ENCODE results near the gene SEMA3F. TPM values are rescaled to one million over a fixed set of nuclear protein-coding genes. Genes with fewer than 3 reads are reported as not detected.

Gene SEMA3F
- total and polyA plus RNA-seq, 10 of the 15 experiments (the other 5 are each of a cell fraction or from before 2014, with no cell fraction given), result 0.08 to 0.28 (median 0.12) TPM; not detected in 6

DNA sequence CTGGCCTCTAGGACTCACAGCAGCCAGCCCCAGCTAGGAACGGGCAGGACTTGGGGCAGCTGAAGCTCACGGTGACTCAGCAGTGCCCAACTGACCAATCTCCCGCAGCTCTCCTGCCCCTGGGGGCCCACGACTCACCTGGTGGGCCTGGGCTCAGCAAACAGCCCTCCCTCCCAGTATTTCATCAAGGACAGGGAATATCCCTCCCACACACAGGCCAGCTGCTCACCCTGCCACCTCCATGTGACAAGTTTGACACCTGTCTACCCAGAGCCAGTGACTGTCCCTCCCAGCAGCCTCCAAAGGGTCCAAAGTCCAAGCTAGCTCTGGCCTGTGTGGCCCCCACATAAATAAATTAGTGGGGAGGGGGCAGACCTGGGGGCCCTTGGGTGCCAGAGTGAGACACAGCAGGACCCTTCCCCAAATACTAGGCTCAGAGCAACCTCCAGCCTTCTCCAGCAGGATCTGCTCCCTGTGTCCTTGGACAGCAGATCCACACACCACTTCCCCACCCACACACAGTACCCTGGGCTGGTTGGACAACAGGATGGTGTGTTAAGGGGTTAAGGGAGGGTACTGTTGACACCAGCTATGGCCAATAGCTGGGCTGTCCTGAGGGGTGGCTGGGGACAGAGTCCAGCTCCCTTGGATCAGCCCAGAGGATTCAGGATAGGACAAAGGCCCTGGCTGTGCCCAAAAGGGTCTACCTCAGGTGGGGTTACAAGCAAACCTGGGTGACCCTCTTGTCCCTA, 40.6 kb downstream of the SEMA3F start:
- in situ Hi-C loops (cut with MboI), result loop anchor here (5.0 kb wide), 1 partner anchor 77 kb away; no protein-coding TSS in a partner anchor
- H3K36me3 ChIP-seq (ENCODE audit: control insufficient read depth in 2 of 2, insufficient read depth in 2 of 2, low read length in 1 of 2), result no peaks in the 10 kb centered on the region
- H3K9me3 ChIP-seq (replicated peaks; ENCODE audit: control insufficient read depth, insufficient read depth, low read length), result no peaks in the 10 kb centered on the region
- no peak overlapping the region for H3K4me3 ChIP-seq
- no peaks in the 10 kb centered on the region; a peak in 2 of 4 replicates for H3K27me3 ChIP-seq (replicated peaks in 1 of 2; ENCODE audit: control insufficient read depth in 2 of 2, insufficient read depth in 2 of 2, low read length in 1 of 2)
- no peak overlapping the region for H3K9ac ChIP-seq (ENCODE audit: control insufficient read depth, insufficient read depth, low read length)
- intact Hi-C loops (cut with micrococcal nuclease; ENCODE audit: unreplicated experiment), result no loop called here
- ChIA-PET POLR2A (interaction anchor here (1.2 kb wide), 1 partner anchor 26 kb away, joined by 3 read pairs; no protein-coding TSS in a partner anchor), SMC1A (ENCODE audit: uncharacterized antibody, unreplicated experiment) (interaction anchor here (1.2 to 3.0 kb wide), 5 partner anchors 25 to 84 kb away, joined by 4 to 23 read pairs (median 5); no protein-coding TSS in a partner anchor), CTCF (interaction anchor here (0.9 to 6.9 kb wide), 11 partner anchors 19 to 129 kb away, joined by 3 to 110 read pairs (median 6); no protein-coding TSS in a partner anchor), RAD21 (ENCODE audit: unreplicated experiment) (interaction anchor here (0.9 to 5.6 kb wide), 6 partner anchors 20 to 64 kb away, joined by 3 to 72 read pairs (median 8); no protein-coding TSS in a partner anchor)
- H4K20me1 ChIP-seq (ENCODE audit: control insufficient read depth, insufficient read depth), result no peaks in the 10 kb centered on the region
- WGBS (ENCODE audit: insufficient coverage, insufficient replicate concordance, low lambda C conversion rate, missing lambda C conversion rate), result 28% methylated on average over 4 of the region's 4 CpGs
- no TSS peak for BruUV-seq (replicated peaks)
- H2AFZ ChIP-seq (ENCODE audit: control insufficient read depth, low read depth, low read length), result no peak overlapping the region
- TF ChIP-seq HDAC2 (IDR thresholded peaks at IDR 0.05) (no peak), EED (IDR thresholded peaks at IDR 0.05; ENCODE audit: low read depth) (no peak), MTA3 (IDR thresholded peaks at IDR 0.05; ENCODE audit: borderline replicate concordance, low read length) (no peak), TBL1XR1 (IDR thresholded peaks at IDR 0.05; ENCODE audit: low read depth, low read length) (no peak), TAF1 (IDR thresholded peaks at IDR 0.05; ENCODE audit: borderline replicate concordance, low read depth, low read length) (no peak), SMAD1 (IDR thresholded peaks at IDR 0.05; ENCODE audit: low read depth, partially characterized antibody) (no peak), IKZF1 (conservative IDR thresholded peaks at IDR 0.05) (no peak), KDM1A (IDR thresholded peaks at IDR 0.05; ENCODE audit: borderline replicate concordance) (no peak), TCF7 (IDR thresholded peaks at IDR 0.05; ENCODE audit: borderline replicate concordance) (no peak), NR2F1 (conservative IDR thresholded peaks at IDR 0.05) (no peak), EZH2 (IDR thresholded peaks at IDR 0.05; ENCODE audit: borderline replicate concordance, control insufficient read depth, low read depth, low read length) (no peak), PAX8 (IDR thresholded peaks at IDR 0.05) (no peak), RAD51 (IDR thresholded peaks at IDR 0.05) (no peak), CHD1 (IDR thresholded peaks at IDR 0.05; ENCODE audit: low read depth, low read length) (no peak), SUPT20H (IDR thresholded peaks at IDR 0.05; ENCODE audit: borderline replicate concordance, control insufficient read depth, low read depth, low read length) (no peak), CHD4 (IDR thresholded peaks at IDR 0.05) (no peak)
- TF ChIP-seq, protein P1, sequence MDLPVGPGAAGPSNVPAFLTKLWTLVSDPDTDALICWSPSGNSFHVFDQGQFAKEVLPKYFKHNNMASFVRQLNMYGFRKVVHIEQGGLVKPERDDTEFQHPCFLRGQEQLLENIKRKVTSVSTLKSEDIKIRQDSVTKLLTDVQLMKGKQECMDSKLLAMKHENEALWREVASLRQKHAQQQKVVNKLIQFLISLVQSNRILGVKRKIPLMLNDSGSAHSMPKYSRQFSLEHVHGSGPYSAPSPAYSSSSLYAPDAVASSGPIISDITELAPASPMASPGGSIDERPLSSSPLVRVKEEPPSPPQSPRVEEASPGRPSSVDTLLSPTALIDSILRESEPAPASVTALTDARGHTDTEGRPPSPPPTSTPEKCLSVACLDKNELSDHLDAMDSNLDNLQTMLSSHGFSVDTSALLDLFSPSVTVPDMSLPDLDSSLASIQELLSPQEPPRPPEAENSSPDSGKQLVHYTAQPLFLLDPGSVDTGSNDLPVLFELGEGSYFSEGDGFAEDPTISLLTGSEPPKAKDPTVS (IDR thresholded peaks at IDR 0.05; ENCODE audit: low read depth, low read length), result no peak
- TF ChIP-seq, protein P2, sequence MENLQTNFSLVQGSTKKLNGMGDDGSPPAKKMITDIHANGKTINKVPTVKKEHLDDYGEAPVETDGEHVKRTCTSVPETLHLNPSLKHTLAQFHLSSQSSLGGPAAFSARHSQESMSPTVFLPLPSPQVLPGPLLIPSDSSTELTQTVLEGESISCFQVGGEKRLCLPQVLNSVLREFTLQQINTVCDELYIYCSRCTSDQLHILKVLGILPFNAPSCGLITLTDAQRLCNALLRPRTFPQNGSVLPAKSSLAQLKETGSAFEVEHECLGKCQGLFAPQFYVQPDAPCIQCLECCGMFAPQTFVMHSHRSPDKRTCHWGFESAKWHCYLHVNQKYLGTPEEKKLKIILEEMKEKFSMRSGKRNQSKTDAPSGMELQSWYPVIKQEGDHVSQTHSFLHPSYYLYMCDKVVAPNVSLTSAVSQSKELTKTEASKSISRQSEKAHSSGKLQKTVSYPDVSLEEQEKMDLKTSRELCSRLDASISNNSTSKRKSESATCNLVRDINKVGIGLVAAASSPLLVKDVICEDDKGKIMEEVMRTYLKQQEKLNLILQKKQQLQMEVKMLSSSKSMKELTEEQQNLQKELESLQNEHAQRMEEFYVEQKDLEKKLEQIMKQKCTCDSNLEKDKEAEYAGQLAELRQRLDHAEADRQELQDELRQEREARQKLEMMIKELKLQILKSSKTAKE (IDR thresholded peaks at IDR 0.05; ENCODE audit: low read depth, poor library complexity, severe bottlenecking), result no peak
- no peak for DNase-seq (ENCODE audit: low read depth, low spot score)
- no peaks in the 10 kb centered on the region for H3K4me1 ChIP-seq (ENCODE audit: control insufficient read depth, insufficient read depth, low read length)
- no peak overlapping the region for H3K27ac ChIP-seq (ENCODE audit: control insufficient read depth, insufficient read depth)
- H3K4me2 ChIP-seq (ENCODE audit: control insufficient read depth, insufficient read depth), result no peak overlapping the region
- ATAC-seq, result no peak
- FAIRE-seq, result no peak
- no peaks in the 10 kb centered on the region for H3K79me2 ChIP-seq (ENCODE audit: control insufficient read depth, insufficient read depth, low read length)
